DMS53 (cell line): ENCODE results near the gene PPP2R5A.
A peak's percentile ranks its signal among the peaks of the same experiment; 100 is the strongest.
"Not testable (repeated sequence)": the region's sequence is repeated elsewhere in the genome, so short reads cannot be mapped to it uniquely, and the experiment has no call there.

Experiments used
- DNase-seq: peaks from one replicate; lab custom pipeline; 2025; lab: John Stamatoyannopoulos, UW

The PPP2R5A gene

GRCh38 chr1:212297338-212297737 lies 12.1 kb downstream of the PPP2R5A start:
- DNase-seq = no peak

GRCh38 chr1:212301580-212301979 lies 16.4 kb downstream of the PPP2R5A start:
- no peak for DNase-seq

- DNase-seq = no peak
Measured at GRCh38 chr1:212302745-212303383, 17.7 kb downstream of the PPP2R5A start.

GRCh38 chr1:212305342-212305741 lies 20.1 kb downstream of the PPP2R5A start:
- no peak for DNase-seq

- DNase-seq = not testable (repeated sequence)
Measured at GRCh38 chr1:212305984-212306452, 20.8 kb downstream of the PPP2R5A start.

GRCh38 chr1:212309967-212310366 lies 24.8 kb downstream of the PPP2R5A start:
- no peak for DNase-seq

- no peak for DNase-seq
Measured at GRCh38 chr1:212310383-212310782, 25.2 kb downstream of the PPP2R5A start.

GRCh38 chr1:212311836-212312497 lies 26.8 kb downstream of the PPP2R5A start:
- no peak for DNase-seq

GRCh38 chr1:212313616-212314015 lies 28.4 kb downstream of the PPP2R5A start:
- DNase-seq = no peak

- no peak for DNase-seq
Measured at GRCh38 chr1:212315184-212315583, 30.0 kb downstream of the PPP2R5A start.

GRCh38 chr1:212315907-212316306 lies 30.7 kb downstream of the PPP2R5A start:
- peak; percentile 62 for DNase-seq

GRCh38 chr1:212317916-212318315 lies 32.7 kb downstream of the PPP2R5A start:
- DNase-seq = no peak

GRCh38 chr1:212321031-212321430 lies 35.8 kb downstream of the PPP2R5A start:
- DNase-seq = not testable (repeated sequence)

- no peak for DNase-seq
Measured at GRCh38 chr1:212323066-212323465, 37.9 kb downstream of the PPP2R5A start.

- no peak for DNase-seq
Measured at GRCh38 chr1:212326541-212326940, 41.3 kb downstream of the PPP2R5A start.

- no peak for DNase-seq
Measured at GRCh38 chr1:212328248-212328647, 43.0 kb downstream of the PPP2R5A start.

GRCh38 chr1:212329105-212329504 lies 43.9 kb downstream of the PPP2R5A start:
- no peak for DNase-seq

- DNase-seq = no peak
Measured at GRCh38 chr1:212341090-212341489, 55.9 kb downstream of the PPP2R5A start.

- no peak for DNase-seq
Measured at GRCh38 chr1:212344905-212345304, 59.7 kb downstream of the PPP2R5A start.

GRCh38 chr1:212346601-212347000 lies 61.4 kb downstream of the PPP2R5A start:
- DNase-seq = no peak

- DNase-seq = no peak
Measured at GRCh38 chr1:212351588-212352362, 66.6 kb downstream of the PPP2R5A start.

GRCh38 chr1:212353181-212353580 lies 68.0 kb downstream of the PPP2R5A start:
- DNase-seq = no peak

- DNase-seq = no peak
Measured at GRCh38 chr1:212354464-212354863, 69.3 kb downstream of the PPP2R5A start.
